SU-DHL-6 (cell line): ENCODE data around the gene MYH6.

Experiments used
- EZH2phosphoT487 ChIP-seq: fragments of 200-600 bp; sonication (generic), shearing (Covaris generic); conservative IDR thresholded peaks from 2 replicates; pipeline ENCODE4 v1.6.1; 2018; ENCODE audit warnings: mild to moderate bottlenecking, antibody characterized with exemption, low read length, moderate library complexity, mixed read lengths
- TF ChIP-seq, protein P1 (sequence below): fragments of 200-600 bp; sonication (generic); IDR thresholded peaks from one replicate; pipeline ENCODE4 v1.5.1; 2017; ENCODE audit warnings: antibody characterized with exemption, mild to moderate bottlenecking, low read length, moderate library complexity; ENCODE audit not compliant: insufficient read depth, poor library complexity, severe bottlenecking

DNA sequence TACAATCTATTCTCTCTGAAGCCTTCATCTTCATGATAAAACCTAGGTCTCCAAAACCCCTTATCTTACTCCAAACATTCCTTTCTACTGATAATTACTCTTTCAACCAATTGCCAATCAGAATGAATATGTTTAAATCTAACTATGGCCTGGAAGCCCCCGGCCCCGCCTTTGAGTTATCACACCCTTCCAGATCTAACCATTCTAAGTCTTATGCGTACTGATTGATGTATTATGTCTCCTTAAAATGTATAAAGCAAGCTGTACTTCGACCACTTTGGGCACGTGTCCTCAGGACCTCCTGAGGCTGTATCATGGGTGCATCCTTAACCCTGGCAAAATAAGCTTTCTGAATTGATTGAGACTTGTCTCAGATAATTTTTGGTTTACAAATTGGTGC lies 72.5 kb downstream of the MYH6 start:
- TF ChIP-seq EZH2phosphoT487 = no peak
- TF ChIP-seq, protein P1, sequence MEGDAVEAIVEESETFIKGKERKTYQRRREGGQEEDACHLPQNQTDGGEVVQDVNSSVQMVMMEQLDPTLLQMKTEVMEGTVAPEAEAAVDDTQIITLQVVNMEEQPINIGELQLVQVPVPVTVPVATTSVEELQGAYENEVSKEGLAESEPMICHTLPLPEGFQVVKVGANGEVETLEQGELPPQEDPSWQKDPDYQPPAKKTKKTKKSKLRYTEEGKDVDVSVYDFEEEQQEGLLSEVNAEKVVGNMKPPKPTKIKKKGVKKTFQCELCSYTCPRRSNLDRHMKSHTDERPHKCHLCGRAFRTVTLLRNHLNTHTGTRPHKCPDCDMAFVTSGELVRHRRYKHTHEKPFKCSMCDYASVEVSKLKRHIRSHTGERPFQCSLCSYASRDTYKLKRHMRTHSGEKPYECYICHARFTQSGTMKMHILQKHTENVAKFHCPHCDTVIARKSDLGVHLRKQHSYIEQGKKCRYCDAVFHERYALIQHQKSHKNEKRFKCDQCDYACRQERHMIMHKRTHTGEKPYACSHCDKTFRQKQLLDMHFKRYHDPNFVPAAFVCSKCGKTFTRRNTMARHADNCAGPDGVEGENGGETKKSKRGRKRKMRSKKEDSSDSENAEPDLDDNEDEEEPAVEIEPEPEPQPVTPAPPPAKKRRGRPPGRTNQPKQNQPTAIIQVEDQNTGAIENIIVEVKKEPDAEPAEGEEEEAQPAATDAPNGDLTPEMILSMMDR = no peak
